HepG2 (cell line): ENCODE results near the gene DHX8. TPM values are rescaled to one million over a fixed set of nuclear protein-coding genes. Genes with fewer than 3 reads are reported as not detected.
A peak's percentile ranks its signal among the peaks of the same experiment; 100 is the strongest.

Experiments used
- ATF1 ChIP-seq: IDR thresholded peaks from 2 replicates; pipeline ENCODE4 v1.6.1; 2016; ENCODE audit warnings: mild to moderate bottlenecking, control low read depth
- BORCS8-MEF2B ChIP-seq: sonication (generic); formaldehyde crosslinking; IDR thresholded peaks from 2 replicates; pipeline ENCODE4 v1.8.0; 2022; ENCODE audit warnings: mild to moderate bottlenecking, missing genetic modification reagents
- BRF2 ChIP-seq: sonication (generic); formaldehyde crosslinking; IDR thresholded peaks from 2 replicates; pipeline ENCODE4 v1.8.1; 2022; ENCODE audit warnings: mild to moderate bottlenecking, missing genetic modification reagents
- CAMTA2 ChIP-seq: sonication (generic); formaldehyde crosslinking; IDR thresholded peaks from 2 replicates; pipeline ENCODE4 v1.4.0; 2020; ENCODE audit warnings: mild to moderate bottlenecking, missing genetic modification reagents, borderline replicate concordance
- CSRNP1 ChIP-seq: sonication (generic); formaldehyde crosslinking; IDR thresholded peaks from 2 replicates; pipeline ENCODE4 v1.8.1; 2023; ENCODE audit warnings: mild to moderate bottlenecking, missing genetic modification reagents
- GATAD2A ChIP-seq: IDR thresholded peaks from 2 replicates; pipeline ENCODE4 v1.6.1; 2016
- IRF9 ChIP-seq: sonication (generic); formaldehyde crosslinking; IDR thresholded peaks from 2 replicates; pipeline ENCODE4 v1.8.0; 2022; ENCODE audit warnings: missing genetic modification reagents, mild to moderate bottlenecking, borderline replicate concordance
- KLF12 ChIP-seq: sonication (generic); formaldehyde crosslinking; IDR thresholded peaks from 2 replicates; pipeline ENCODE4 v1.4.0; 2020; ENCODE audit warnings: missing genetic modification reagents, borderline replicate concordance
- PAF1 ChIP-seq: IDR thresholded peaks from 2 replicates; pipeline ENCODE4 v1.6.1; 2016; ENCODE audit warnings: missing genetic modification reagents, missing compliant biosample characterization
- SAFB2 ChIP-seq: sonication (generic); formaldehyde crosslinking; IDR thresholded peaks from 2 replicates; pipeline ENCODE4 v1.5.1; 2020; ENCODE audit warnings: missing genetic modification reagents, low read depth, mild to moderate bottlenecking, borderline replicate concordance
- SIN3A ChIP-seq: IDR thresholded peaks from 2 replicates; pipeline ENCODE4 v1.6.1; 2011; ENCODE audit warnings: low read depth, mild to moderate bottlenecking, control low read depth, low read length, borderline replicate concordance
- ZBTB7B ChIP-seq: sonication (generic); formaldehyde crosslinking; IDR thresholded peaks from 2 replicates; pipeline ENCODE4 v1.4.0; 2020; ENCODE audit warnings: missing genetic modification reagents
- ZFY ChIP-seq: sonication (generic); formaldehyde crosslinking; IDR thresholded peaks from 2 replicates; pipeline ENCODE4 v1.4.0; 2020; ENCODE audit warnings: missing genetic modification reagents
- ZNF253 ChIP-seq: sonication (generic); formaldehyde crosslinking; IDR thresholded peaks from 2 replicates; pipeline ENCODE4 v1.8.0; 2022; ENCODE audit warnings: mild to moderate bottlenecking, missing genetic modification reagents, borderline replicate concordance
- ZNF619 ChIP-seq: sonication (generic); formaldehyde crosslinking; IDR thresholded peaks from 2 replicates; pipeline ENCODE4 v1.4.0; 2020; ENCODE audit warnings: mild to moderate bottlenecking, missing genetic modification reagents
- ZNF670 ChIP-seq: sonication (generic); formaldehyde crosslinking; IDR thresholded peaks from 2 replicates; pipeline ENCODE4 v1.8.0; 2022; ENCODE audit warnings: mild to moderate bottlenecking, missing genetic modification reagents, borderline replicate concordance
- polyA plus RNA-seq, 8 experiments: library from polyadenylated mRNA; depleted of rRNA in 3 of 8; stranded (reverse) in 7 of 8; unstranded in 1 of 8; fragments of >200 nt; fragmentation: Illumina TruSeq in 4 of 8; extraction: Trizol in 4 of 8; gene quantifications; 2 replicates each; pipeline versions ENCODE4 v1.2.1 to v1.2.3, GENCODE V29; 2011 to 2016; ENCODE audit warnings: low read depth in 4 of 8, missing spikeins in 1 of 8, mixed read lengths in 1 of 8; ENCODE audit not compliant: insufficient read depth in 1 of 8
- total RNA-seq, 5 experiments: library from RNA; depleted of rRNA; stranded (reverse); fragments of >200 nt; fragmentation: Illumina TruSeq; extraction: Trizol; gene quantifications; 2 replicates each; pipeline ENCODE4 v1.2.3, GENCODE V29; 2016; ENCODE audit warnings: low read depth in 1 of 5
- TF ChIP-seq, protein P1 (sequence below): sonication (generic); formaldehyde crosslinking; IDR thresholded peaks from 2 replicates; pipeline ENCODE4 v1.4.0; 2020; ENCODE audit warnings: missing genetic modification reagents

The DHX8 gene
- total and polyA plus RNA-seq, 2 of the 13 experiments (the other 11 are each of a cell fraction or from before 2014, with no cell fraction given), result 24.8 to 48.9 TPM

GRCh38 chr17:43526886-43527648 lies 43.3 kb downstream of the DHX8 start (continued):
- TF ChIP-seq, protein P1, sequence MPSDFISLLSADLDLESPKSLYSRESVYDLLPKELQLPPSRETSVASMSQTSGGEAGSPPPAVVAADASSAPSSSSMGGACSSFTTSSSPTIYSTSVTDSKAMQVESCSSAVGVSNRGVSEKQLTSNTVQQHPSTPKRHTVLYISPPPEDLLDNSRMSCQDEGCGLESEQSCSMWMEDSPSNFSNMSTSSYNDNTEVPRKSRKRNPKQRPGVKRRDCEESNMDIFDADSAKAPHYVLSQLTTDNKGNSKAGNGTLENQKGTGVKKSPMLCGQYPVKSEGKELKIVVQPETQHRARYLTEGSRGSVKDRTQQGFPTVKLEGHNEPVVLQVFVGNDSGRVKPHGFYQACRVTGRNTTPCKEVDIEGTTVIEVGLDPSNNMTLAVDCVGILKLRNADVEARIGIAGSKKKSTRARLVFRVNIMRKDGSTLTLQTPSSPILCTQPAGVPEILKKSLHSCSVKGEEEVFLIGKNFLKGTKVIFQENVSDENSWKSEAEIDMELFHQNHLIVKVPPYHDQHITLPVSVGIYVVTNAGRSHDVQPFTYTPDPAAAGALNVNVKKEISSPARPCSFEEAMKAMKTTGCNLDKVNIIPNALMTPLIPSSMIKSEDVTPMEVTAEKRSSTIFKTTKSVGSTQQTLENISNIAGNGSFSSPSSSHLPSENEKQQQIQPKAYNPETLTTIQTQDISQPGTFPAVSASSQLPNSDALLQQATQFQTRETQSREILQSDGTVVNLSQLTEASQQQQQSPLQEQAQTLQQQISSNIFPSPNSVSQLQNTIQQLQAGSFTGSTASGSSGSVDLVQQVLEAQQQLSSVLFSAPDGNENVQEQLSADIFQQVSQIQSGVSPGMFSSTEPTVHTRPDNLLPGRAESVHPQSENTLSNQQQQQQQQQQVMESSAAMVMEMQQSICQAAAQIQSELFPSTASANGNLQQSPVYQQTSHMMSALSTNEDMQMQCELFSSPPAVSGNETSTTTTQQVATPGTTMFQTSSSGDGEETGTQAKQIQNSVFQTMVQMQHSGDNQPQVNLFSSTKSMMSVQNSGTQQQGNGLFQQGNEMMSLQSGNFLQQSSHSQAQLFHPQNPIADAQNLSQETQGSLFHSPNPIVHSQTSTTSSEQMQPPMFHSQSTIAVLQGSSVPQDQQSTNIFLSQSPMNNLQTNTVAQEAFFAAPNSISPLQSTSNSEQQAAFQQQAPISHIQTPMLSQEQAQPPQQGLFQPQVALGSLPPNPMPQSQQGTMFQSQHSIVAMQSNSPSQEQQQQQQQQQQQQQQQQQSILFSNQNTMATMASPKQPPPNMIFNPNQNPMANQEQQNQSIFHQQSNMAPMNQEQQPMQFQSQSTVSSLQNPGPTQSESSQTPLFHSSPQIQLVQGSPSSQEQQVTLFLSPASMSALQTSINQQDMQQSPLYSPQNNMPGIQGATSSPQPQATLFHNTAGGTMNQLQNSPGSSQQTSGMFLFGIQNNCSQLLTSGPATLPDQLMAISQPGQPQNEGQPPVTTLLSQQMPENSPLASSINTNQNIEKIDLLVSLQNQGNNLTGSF, result peak; percentile 28; the same call in 1 of the 2 replicates
- TF ChIP-seq CAMTA2 (0 out of 2 replicates have a peak, but pooled peaks have one; percentile 35), BORCS8-MEF2B (CRISPR knock-in tag) (peak; percentile 76; the same call in 1 of the 2 replicates), ZNF253 (CRISPR knock-in tag) (0 out of 2 replicates have a peak, but pooled peaks have one; percentile 14), ZNF670 (CRISPR knock-in tag) (0 out of 2 replicates have a peak, but pooled peaks have one; percentile 4), GATAD2A (CRISPR knock-in tag) (no peak), KLF12 (CRISPR knock-in tag) (0 out of 2 replicates have a peak, but pooled peaks have one; percentile 9), ZFY (CRISPR knock-in tag) (peak; percentile 44), IRF9 (CRISPR knock-in tag) (0 out of 2 replicates have a peak, but pooled peaks have one; percentile 2), BRF2 (CRISPR knock-in tag) (0 out of 2 replicates have a peak, but pooled peaks have one; percentile 33), ATF1 (CRISPR knock-in tag) (0 out of 2 replicates have a peak, but pooled peaks have one; percentile 32), ZNF619 (CRISPR knock-in tag) (no peak; the same call in 1 of the 2 replicates), CSRNP1 (peak; percentile 68; the same call in 1 of the 2 replicates), ZBTB7B (CRISPR knock-in tag) (0 out of 2 replicates have a peak, but pooled peaks have one; percentile 28), PAF1 (CRISPR knock-in tag) (peak; percentile 88; the same call in 1 of the 2 replicates), SAFB2 (0 out of 2 replicates have a peak, but pooled peaks have one; percentile 7), SIN3A (0 out of 2 replicates have a peak, but pooled peaks have one; percentile 26)
